Tibial nerve (tissue), 4 donors: ENCODE measurements around the gene KMT2B. TPM values are rescaled to one million over a fixed set of nuclear protein-coding genes. Genes with fewer than 3 reads are reported as not detected.
A peak's percentile ranks its signal among the peaks of the same experiment; 100 is the strongest.

Experiments
- DNase-seq, 2 donors: peaks; one replicate each; pipeline ENCODE4 v3.0.0-alpha.2; 2019; ENCODE audit warnings: low spot score in 2 of 2
- H3K27ac ChIP-seq, 4 donors: fragments of 200-600 bp; sonication (generic) in 3 of 4; one replicate each; pipeline ENCODE4 v1.5.1; 2017 to 2019; ENCODE audit warnings: mild to moderate bottlenecking in 1 of 4
- H3K27me3 ChIP-seq, 2 donors: fragments of 200-600 bp; sonication (generic) in 1 of 2; one replicate each; pipeline versions ENCODE4 v1.5.1 to v1.6.0; 2017 to 2019
- H3K36me3 ChIP-seq, 3 donors: fragments of 200-600 bp; sonication (generic); one replicate each; pipeline ENCODE4 v1.5.1; 2018 to 2019
- H3K4me1 ChIP-seq, 4 donors: fragments of 200-600 bp; sonication (generic) in 3 of 4; one replicate each; pipeline ENCODE4 v1.5.1; 2017 to 2019
- H3K4me3 ChIP-seq, 4 donors: fragments of 200-600 bp; sonication (generic) in 3 of 4; one replicate each; pipeline ENCODE4 v1.5.1; 2017 to 2019; ENCODE audit warnings: mild to moderate bottlenecking in 1 of 4, moderate library complexity in 1 of 4
- H3K9me3 ChIP-seq, 4 donors: fragments of 200-600 bp; sonication (generic) in 3 of 4; one replicate each; pipeline ENCODE4 v1.5.1; 2017 to 2019
- EP300 ChIP-seq, 2 donors: sonication (generic); formaldehyde crosslinking; IDR thresholded peaks; one replicate each; pipeline ENCODE4 v1.6.1; 2017; ENCODE audit warnings: antibody characterized with exemption in 2 of 2, mild to moderate bottlenecking in 1 of 2
- POLR2A ChIP-seq, 2 donors: fragments of 450-650 bp; IDR thresholded peaks; one replicate each; pipeline ENCODE4 v1.6.1; 2017; ENCODE audit warnings: antibody characterized with exemption in 2 of 2, mild to moderate bottlenecking in 2 of 2, moderate library complexity in 2 of 2
- WGBS, 2 donors: methylation state at CpG; one replicate each; pipeline ENCODE4 v1.1.5; 2018; 5-methylcytosine and 5-hydroxymethylcytosine counted together
- total RNA-seq, 4 donors: library from RNA; depleted of rRNA; stranded (reverse); fragments of >200 nt; gene quantifications; one replicate each; pipeline ENCODE4 v1.1.0, GENCODE V29; 2016
- TF ChIP-seq, protein P1 (sequence below), 5 experiments: fragments of 200-600 bp in 3 of 5; fragments of 450-650 bp in 2 of 5; sonication (generic) in 3 of 5; IDR thresholded peaks; one replicate each; pipeline ENCODE4 v1.5.1; 2016 to 2019; ENCODE audit warnings: antibody characterized with exemption in 5 of 5, mild to moderate bottlenecking in 3 of 5, moderate library complexity in 2 of 5

KMT2B gene
- total RNA-seq, 4 donors from 2014 or later: 12.9 to 38.7 (median 25.5) TPM

DNA sequence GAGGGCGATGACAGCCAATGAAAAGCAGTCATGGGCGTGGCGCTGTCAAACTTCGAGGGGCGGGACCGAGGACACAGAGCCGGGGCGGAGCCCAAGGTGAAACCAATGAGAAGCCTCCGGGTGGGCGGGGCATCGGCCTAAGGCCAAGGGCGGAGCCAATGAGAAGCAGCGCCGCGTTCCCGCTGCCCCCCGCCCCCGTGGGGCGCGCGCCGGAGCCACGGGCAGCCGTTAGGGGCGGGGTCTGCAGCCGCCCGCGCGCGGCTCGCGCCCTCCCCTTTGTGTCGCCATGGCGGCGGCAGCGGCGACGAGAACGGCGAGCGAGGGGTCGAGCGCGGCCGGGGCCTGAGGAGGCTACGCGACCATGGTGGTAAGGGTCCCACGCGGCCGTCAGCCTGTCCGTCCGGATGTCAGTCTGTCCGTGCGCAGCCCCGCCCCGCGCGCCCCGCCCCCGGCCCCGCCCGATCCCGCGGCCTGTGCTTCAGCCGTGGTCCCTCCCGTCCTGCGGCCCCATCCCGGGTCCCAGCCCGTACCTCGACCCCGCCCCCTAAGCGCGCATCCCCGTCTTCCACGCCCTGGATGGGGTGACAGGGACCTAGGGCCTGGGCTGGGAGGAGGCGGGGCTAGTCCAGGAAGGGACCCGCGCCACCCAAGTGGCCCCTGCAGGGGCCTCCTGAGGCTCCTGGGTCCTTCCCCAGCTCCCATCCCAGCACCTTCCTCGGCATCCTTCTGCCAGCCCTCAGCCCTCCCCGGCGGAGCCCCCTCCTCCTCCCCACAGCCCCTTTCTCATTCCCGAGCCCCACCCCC, 57.7 kb downstream of the KMT2B start, which contains the start of gene ARHGAP33:
Gene ARHGAP33 (plus strand): TSS at position 267 of the 804 bp plus-strand sequence. CDS start 95 bp downstream, at position 362.
- peaks cover 0 to 32% (median 0%) of the 10 kb centered on the region in 3 donors for H3K36me3 ChIP-seq
- H3K9me3 ChIP-seq: no peaks in the 10 kb centered on the region
- H3K4me3 ChIP-seq: peak within 1 kb of the TSS; percentile 82 to 98 (median 88)
- H3K4me1 ChIP-seq: peaks cover 0 to 30% (median 19%) of the 10 kb centered on the region in 4 donors
- H3K27me3 ChIP-seq: no peaks in the 10 kb centered on the region
- TF ChIP-seq POLR2A (IDR thresholded peaks at IDR 0.05) (peak in 1 of 2 donors; percentile 24), EP300 (IDR thresholded peaks at IDR 0.05) (no peak)
- TF ChIP-seq, protein P1, sequence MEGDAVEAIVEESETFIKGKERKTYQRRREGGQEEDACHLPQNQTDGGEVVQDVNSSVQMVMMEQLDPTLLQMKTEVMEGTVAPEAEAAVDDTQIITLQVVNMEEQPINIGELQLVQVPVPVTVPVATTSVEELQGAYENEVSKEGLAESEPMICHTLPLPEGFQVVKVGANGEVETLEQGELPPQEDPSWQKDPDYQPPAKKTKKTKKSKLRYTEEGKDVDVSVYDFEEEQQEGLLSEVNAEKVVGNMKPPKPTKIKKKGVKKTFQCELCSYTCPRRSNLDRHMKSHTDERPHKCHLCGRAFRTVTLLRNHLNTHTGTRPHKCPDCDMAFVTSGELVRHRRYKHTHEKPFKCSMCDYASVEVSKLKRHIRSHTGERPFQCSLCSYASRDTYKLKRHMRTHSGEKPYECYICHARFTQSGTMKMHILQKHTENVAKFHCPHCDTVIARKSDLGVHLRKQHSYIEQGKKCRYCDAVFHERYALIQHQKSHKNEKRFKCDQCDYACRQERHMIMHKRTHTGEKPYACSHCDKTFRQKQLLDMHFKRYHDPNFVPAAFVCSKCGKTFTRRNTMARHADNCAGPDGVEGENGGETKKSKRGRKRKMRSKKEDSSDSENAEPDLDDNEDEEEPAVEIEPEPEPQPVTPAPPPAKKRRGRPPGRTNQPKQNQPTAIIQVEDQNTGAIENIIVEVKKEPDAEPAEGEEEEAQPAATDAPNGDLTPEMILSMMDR (IDR thresholded peaks at IDR 0.05): peak in 1 of 5 experiments; percentile 17
- WGBS, 2 donors: 0 to 2% methylated on average over 25 to 31 of the region's 82 CpGs
- peak; percentile 99 to 100 for DNase-seq
- H3K27ac ChIP-seq: peak within 1 kb of the TSS in 3 of 4 donors; percentile 60 to 87 (median 63)

DNA sequence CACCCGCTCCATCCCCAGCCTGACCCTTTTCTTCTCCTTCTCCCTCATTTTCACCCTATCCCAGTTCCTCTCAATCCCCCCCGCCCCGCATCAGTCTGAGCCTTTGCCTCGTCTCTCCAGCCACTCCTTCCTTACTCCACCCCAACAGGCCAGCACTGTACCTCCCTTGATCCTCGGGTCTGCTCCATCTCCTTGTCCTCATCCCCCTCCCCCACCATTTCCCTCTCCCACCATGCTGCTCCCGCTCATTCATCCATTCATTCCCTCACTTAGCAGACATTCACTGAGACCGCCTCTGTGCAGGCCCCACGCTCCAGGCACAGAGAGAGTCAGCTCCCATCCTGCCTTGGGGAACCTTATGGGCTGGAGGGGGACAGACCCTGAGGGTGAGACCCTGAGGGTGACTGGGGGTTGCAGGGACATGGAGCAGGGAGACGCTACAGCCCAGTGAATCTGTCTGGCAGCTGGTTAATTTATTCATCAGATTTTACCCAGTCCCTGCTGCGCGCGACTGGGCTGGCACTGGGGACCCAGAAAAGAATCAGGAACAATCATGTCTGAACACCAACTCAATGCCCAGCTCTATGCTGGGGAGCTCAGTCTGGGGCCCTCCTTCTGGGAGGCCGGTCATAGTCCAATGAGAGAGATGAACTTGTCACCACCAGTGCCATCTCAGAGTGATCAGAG, 58.4 kb downstream of the KMT2B start:
- Histone ChIP-seq H3K4me3 (peak overlapping the region; percentile 82 to 98 (median 88)), H3K9me3 (no peaks in the 10 kb centered on the region), H3K27ac (peak overlapping the region in 3 of 4 donors; percentile 60 to 87 (median 63)), H3K27me3 (no peaks in the 10 kb centered on the region), H3K36me3 (peaks cover 0 to 39% (median 0%) of the 10 kb centered on the region in 3 donors), H3K4me1 (peaks cover 0 to 30% (median 19%) of the 10 kb centered on the region in 4 donors)
- WGBS, 2 donors: 36 to 42% methylated on average over 13 of the region's 13 CpGs
- TF ChIP-seq POLR2A (IDR thresholded peaks at IDR 0.05) (no peak), EP300 (IDR thresholded peaks at IDR 0.05) (no peak)
- TF ChIP-seq, protein P1 (IDR thresholded peaks at IDR 0.05): no peak
- DNase-seq: no peak

DNA sequence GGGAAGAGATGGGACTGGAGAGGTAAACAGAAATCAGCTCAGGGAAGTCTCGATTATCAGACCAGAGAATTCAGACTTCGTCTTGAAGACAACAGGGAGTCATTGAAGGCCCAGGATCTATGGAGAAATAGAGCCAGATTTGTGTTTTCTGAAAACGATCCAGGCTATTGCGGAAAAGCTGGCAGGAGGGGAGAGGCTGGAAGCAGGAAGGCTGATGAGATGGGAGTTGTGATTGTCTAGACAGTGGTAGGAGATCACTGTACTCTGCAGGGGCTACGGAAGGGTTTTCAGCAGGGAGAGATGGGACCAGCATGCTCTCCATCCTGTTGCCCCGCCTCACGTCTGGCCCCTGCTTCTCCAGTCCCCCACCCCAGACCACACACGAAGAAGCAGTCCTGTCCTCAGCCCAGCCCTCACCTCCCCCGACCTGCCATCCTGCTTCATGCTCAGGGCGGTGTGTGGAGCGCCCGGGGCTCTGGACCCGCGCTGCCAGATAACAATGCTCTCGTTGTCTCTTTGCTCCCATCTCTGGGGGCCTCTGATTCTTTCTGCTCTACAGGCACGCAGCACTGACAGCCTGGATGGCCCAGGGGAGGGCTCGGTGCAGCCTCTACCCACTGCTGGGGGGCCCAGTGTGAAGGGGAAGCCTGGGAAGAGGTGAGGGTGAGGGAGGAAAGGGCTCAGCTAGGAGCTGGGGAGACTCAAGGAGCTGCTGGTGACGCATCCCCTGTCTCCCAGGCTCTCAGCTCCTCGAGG, 59.5 kb downstream of the KMT2B start:
- Histone ChIP-seq H3K9me3 (no peaks in the 10 kb centered on the region), H3K27ac (peak overlapping the region in 2 of 4 donors; percentile 9 to 87), H3K27me3 (no peaks in the 10 kb centered on the region), H3K36me3 (peaks cover 0 to 49% (median 0%) of the 10 kb centered on the region in 3 donors), H3K4me1 (peaks cover 0 to 30% (median 19%) of the 10 kb centered on the region in 4 donors), H3K4me3 (no peak overlapping the region)
- WGBS, 2 donors: 34 to 47% methylated on average over 18 to 19 of the region's 19 CpGs
- TF ChIP-seq, protein P1 (IDR thresholded peaks at IDR 0.05): no peak
- TF ChIP-seq POLR2A (IDR thresholded peaks at IDR 0.05): no peak
- no peak for TF ChIP-seq EP300 (IDR thresholded peaks at IDR 0.05)
- DNase-seq: no peak

DNA sequence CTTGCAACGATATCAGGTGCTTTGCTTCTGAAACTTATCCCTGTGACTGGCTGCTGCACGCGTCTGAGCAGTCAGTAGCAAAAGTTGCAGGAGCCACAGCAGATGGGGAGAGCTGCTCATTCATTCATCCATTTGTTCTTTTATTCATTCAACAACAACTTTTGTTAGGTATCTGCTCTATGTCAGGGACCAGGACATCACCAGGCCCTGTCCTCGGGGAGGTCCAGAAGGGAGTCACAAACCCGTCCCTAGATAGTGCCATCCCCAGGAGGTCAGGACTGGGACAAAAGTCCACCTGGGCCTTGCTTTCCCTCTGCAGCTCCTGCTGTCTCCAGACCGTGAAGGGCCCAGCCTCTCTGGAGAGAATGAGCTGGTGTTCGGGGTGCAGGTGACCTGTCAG, 60.2 kb downstream of the KMT2B start:
- Histone ChIP-seq H3K27ac (no peak overlapping the region), H3K27me3 (no peaks in the 10 kb centered on the region), H3K9me3 (no peaks in the 10 kb centered on the region), H3K4me3 (no peak overlapping the region), H3K4me1 (peaks cover 0 to 30% (median 19%) of the 10 kb centered on the region in 4 donors), H3K36me3 (peaks cover 0 to 56% (median 0%) of the 10 kb centered on the region in 3 donors)
- no peak for DNase-seq
- WGBS, 2 donors: 77 to 87% methylated on average over 7 of the region's 7 CpGs
- no peak for TF ChIP-seq POLR2A (IDR thresholded peaks at IDR 0.05)

DNA sequence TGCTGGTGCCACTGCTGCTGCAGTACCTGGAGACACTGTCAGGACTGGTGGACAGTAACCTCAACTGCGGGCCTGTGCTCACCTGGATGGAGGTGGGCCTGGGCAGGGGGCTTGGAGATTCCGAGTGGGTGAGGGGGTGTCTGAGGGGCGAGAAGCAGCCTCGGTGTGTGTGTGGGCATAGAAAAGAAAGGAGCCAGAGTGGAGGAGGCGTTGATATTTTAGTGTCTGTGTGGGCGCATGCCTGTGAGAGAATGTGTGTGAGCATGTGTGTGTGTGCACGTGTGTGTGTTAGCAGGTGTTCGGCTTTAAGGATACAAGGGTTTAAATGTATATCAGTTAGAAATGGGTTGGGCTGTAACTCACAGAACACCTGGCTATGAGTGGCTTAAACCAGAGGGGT, 61.2 kb downstream of the KMT2B start:
- Histone ChIP-seq H3K36me3 (peaks cover 0 to 67% (median 0%) of the 10 kb centered on the region in 3 donors), H3K4me1 (peaks cover 0 to 30% (median 19%) of the 10 kb centered on the region in 4 donors), H3K27me3 (no peaks in the 10 kb centered on the region), H3K9me3 (no peaks in the 10 kb centered on the region), H3K27ac (no peak overlapping the region), H3K4me3 (no peak overlapping the region)
- WGBS, 2 donors: 82% methylated on average over 8 of the region's 8 CpGs
- DNase-seq: no peak
- TF ChIP-seq, protein P1 (IDR thresholded peaks at IDR 0.05): no peak
- TF ChIP-seq EP300 (IDR thresholded peaks at IDR 0.05): no peak
